ENCODE results near the gene MSLN. TPM values are rescaled to one million over a fixed set of nuclear protein-coding genes. Genes with fewer than 3 reads are reported as not detected.

Gene MSLN
- polyA plus RNA-seq, 2 of the 4 experiments (the other 2 are of a cell fraction), result 2.4 to 3.6 TPM

DNA sequence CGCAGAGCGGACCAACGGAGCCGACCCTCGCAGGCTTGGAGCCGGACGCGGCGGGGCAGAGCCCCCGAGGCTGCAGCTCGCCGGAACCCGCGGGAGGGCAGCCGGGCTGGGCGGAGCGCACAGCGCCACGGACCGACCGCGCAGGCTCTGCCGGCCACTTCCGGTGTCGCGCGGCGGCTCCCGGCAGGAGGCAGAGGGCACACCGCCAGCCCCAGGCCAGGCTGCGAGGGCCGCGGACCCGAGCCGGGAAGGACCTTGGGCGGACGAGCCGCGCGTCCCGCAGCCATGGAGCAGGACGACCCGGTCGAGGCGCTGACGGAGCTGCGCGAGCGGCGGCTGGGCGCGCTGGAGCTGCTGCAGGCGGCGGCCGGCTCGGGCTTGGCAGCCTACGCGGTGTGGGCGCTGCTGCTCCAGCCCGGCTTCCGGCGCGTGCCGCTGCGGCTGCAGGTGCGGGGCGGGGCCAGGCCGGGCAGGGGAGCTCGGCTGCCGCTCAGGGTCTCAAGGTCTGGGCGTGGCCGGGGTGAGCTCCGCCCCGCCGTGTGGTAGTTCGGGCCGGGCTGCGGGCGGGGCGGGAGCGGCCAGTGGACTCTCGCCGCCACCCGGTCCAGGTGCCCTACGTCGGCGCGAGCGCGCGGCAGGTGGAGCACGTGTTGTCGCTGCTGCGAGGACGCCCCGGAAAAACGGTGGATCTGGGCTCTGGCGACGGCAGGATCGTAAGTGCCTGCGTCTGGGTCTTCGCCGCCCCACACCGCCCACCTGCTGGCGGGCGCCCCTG, 39.4 kb upstream of the MSLN start, which contains the start of gene ANTKMT:
TSS of gene ANTKMT (plus strand) at position 157 of the 775 bp plus-strand sequence. CDS start at position 286, 129 bp downstream.
- Histone ChIP-seq H3K27ac (peak within 1 kb of the TSS; percentile 98 to 99), H3K9me3 (no peaks in the 10 kb centered on the region), H3K4me3 (peak within 1 kb of the TSS; percentile 93), H3K4me1 (peaks cover 49% of the 10 kb centered on the region), H3K4me2 (peak within 1 kb of the TSS; percentile 94)
- DNase-seq (ENCODE audit: low read depth in 1 of 2, low spot score in 1 of 2), result peak; percentile 84 to 88
- ChIA-PET CTCF (interaction anchor here (3.9 to 28.0 kb wide), 3 partner anchors 7 to 65 kb away, joined by 29 to 656 read pairs (median 656); partner anchors contain the start of genes ANTKMT, CCDC78, CIAO3 and FBXL16), POLR2A (interaction anchor here (0.6 to 2.6 kb wide), 13 partner anchors 9 to 67 kb away, joined by 3 to 33 read pairs (median 6); partner anchors contain the start of genes CHTF18, CIAO3, RPUSD1 and STUB1)
- ATAC-seq, result peak; percentile 53 to 70
- no peak for FAIRE-seq
- WGBS (ENCODE audit: missing lambda C conversion rate), result 53% methylated on average over 25 of the region's 106 CpGs
- no peak for TF ChIP-seq CBX2 (IDR thresholded peaks at IDR 0.05; ENCODE audit: borderline replicate concordance, low read depth)
- no peak for TF ChIP-seq CEBPB (IDR thresholded peaks at IDR 0.05)
- TF ChIP-seq RNF2 (IDR thresholded peaks at IDR 0.05; ENCODE audit: borderline replicate concordance, low read depth), result no peak
- no peak for TF ChIP-seq RCOR1 (IDR thresholded peaks at IDR 0.05; ENCODE audit: low read depth, low read length)
- no peak for TF ChIP-seq HOXA7 (CRISPR knock-in tag; IDR thresholded peaks at IDR 0.05)
- no peak for TF ChIP-seq JUNB (IDR thresholded peaks at IDR 0.05)
- no peak for TF ChIP-seq HDAC2 (IDR thresholded peaks at IDR 0.05)
- no peak for TF ChIP-seq TFCP2L1 (CRISPR knock-in tag; IDR thresholded peaks at IDR 0.05)
- no peak for TF ChIP-seq NR3C1 (IDR thresholded peaks at IDR 0.05)
- TF ChIP-seq, protein P1, sequence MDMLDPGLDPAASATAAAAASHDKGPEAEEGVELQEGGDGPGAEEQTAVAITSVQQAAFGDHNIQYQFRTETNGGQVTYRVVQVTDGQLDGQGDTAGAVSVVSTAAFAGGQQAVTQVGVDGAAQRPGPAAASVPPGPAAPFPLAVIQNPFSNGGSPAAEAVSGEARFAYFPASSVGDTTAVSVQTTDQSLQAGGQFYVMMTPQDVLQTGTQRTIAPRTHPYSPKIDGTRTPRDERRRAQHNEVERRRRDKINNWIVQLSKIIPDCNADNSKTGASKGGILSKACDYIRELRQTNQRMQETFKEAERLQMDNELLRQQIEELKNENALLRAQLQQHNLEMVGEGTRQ (IDR thresholded peaks at IDR 0.05), result no peak
- TF ChIP-seq, protein P2, sequence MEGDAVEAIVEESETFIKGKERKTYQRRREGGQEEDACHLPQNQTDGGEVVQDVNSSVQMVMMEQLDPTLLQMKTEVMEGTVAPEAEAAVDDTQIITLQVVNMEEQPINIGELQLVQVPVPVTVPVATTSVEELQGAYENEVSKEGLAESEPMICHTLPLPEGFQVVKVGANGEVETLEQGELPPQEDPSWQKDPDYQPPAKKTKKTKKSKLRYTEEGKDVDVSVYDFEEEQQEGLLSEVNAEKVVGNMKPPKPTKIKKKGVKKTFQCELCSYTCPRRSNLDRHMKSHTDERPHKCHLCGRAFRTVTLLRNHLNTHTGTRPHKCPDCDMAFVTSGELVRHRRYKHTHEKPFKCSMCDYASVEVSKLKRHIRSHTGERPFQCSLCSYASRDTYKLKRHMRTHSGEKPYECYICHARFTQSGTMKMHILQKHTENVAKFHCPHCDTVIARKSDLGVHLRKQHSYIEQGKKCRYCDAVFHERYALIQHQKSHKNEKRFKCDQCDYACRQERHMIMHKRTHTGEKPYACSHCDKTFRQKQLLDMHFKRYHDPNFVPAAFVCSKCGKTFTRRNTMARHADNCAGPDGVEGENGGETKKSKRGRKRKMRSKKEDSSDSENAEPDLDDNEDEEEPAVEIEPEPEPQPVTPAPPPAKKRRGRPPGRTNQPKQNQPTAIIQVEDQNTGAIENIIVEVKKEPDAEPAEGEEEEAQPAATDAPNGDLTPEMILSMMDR (IDR thresholded peaks at IDR 0.05), result no peak
- TF ChIP-seq ELK1 (IDR thresholded peaks at IDR 0.05; ENCODE audit: low read depth, low read length), result 0 out of 2 replicates have a peak, but pooled peaks have one; percentile 4
- peak; percentile 88; the same call in 2 of the 3 replicates for TF ChIP-seq BCL3 (IDR thresholded peaks at IDR 0.05)
- TF ChIP-seq E2F6 (IDR thresholded peaks at IDR 0.05; ENCODE audit: borderline replicate concordance, low read depth), result peak; percentile 96
- TF ChIP-seq, protein P3, sequence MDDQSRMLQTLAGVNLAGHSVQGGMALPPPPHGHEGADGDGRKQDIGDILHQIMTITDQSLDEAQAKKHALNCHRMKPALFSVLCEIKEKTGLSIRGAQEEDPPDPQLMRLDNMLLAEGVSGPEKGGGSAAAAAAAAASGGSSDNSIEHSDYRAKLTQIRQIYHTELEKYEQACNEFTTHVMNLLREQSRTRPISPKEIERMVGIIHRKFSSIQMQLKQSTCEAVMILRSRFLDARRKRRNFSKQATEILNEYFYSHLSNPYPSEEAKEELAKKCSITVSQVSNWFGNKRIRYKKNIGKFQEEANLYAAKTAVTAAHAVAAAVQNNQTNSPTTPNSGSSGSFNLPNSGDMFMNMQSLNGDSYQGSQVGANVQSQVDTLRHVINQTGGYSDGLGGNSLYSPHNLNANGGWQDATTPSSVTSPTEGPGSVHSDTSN (IDR thresholded peaks at IDR 0.05), result peak; percentile 52; the same call in 1 of the 2 replicates
- no peak for TF ChIP-seq FOSB (CRISPR knock-in tag; IDR thresholded peaks at IDR 0.05)
- no peak for TF ChIP-seq CBX8 (IDR thresholded peaks at IDR 0.05)
- TF ChIP-seq ATOH8 (CRISPR knock-in tag; IDR thresholded peaks at IDR 0.05; ENCODE audit: low read depth), result peak; percentile 16; the same call in 1 of the 2 replicates
- TF ChIP-seq ZC3H11A (IDR thresholded peaks at IDR 0.05), result no peak
- no peak for TF ChIP-seq ESRRA (IDR thresholded peaks at IDR 0.05; ENCODE audit: borderline replicate concordance, low read length)
- TF ChIP-seq SREBF2 (IDR thresholded peaks at IDR 0.05), result no peak
- 0 out of 2 replicates have a peak, but pooled peaks have one; percentile 66 for TF ChIP-seq HOXB13 (CRISPR knock-in tag; IDR thresholded peaks at IDR 0.05; ENCODE audit: low read depth)
- peak in 1 of 2 experiments; percentile 25; a peak in 1 of 5 replicates for TF ChIP-seq EP300 (IDR thresholded peaks at IDR 0.05)
- no peak for TF ChIP-seq CHD2 (IDR thresholded peaks at IDR 0.05; ENCODE audit: low read length, partially characterized antibody)
- TF ChIP-seq JUN (IDR thresholded peaks at IDR 0.05), result peak; percentile 95 to 98
- no peak for TF ChIP-seq SMC3 (IDR thresholded peaks at IDR 0.05)
- TF ChIP-seq RAD21 (conservative IDR thresholded peaks at IDR 0.05 in 1 of 2, IDR thresholded peaks at IDR 0.05 in 1 of 2), result no peak
- TF ChIP-seq RARB (CRISPR knock-in tag; IDR thresholded peaks at IDR 0.05), result no peak
- TF ChIP-seq CHD4 (IDR thresholded peaks at IDR 0.05; ENCODE audit: borderline replicate concordance), result no peak
- peak; percentile 94 for TF ChIP-seq MAX (IDR thresholded peaks at IDR 0.05)
- TF ChIP-seq EHF (CRISPR knock-in tag; IDR thresholded peaks at IDR 0.05), result peak; percentile 80
- peak; percentile 74; the same call in 1 of the 2 replicates for TF ChIP-seq PHF8 (IDR thresholded peaks at IDR 0.05; ENCODE audit: borderline replicate concordance, low read depth)
- no peak for TF ChIP-seq POLR2AphosphoS2 (conservative IDR thresholded peaks at IDR 0.05; ENCODE audit: low read length)
